Kidney (tissue), 14 donors: ENCODE data around the gene SLC4A8. TPM values are rescaled to one million over a fixed set of nuclear protein-coding genes. Genes with fewer than 3 reads are reported as not detected.
A peak's percentile ranks its signal among the peaks of the same experiment; 100 is the strongest.

Source experiments
- DNase-seq, 5 donors: peaks; one replicate each; pipeline ENCODE4 v3.0.0-alpha.2; 2013 to 2020
- FAIRE-seq: peaks from 2 replicates; lab custom pipeline; 2012; peaks lifted over from hg19 to GRCh38; lab: Jason Lieb, UNC
- H3K27ac ChIP-seq, 2 donors: one replicate each; pipeline ENCODE4 v1.7.0; 2013; ENCODE audit warnings: low read depth in 2 of 2, low read length in 2 of 2, inconsistent platforms in 1 of 2
- H3K27me3 ChIP-seq: one replicate; pipeline ENCODE4 v1.7.1; 2013; ENCODE audit warnings: low read length, inconsistent platforms; ENCODE audit not compliant: control insufficient read depth, insufficient read depth
- H3K36me3 ChIP-seq, 3 donors: one replicate each; pipeline versions ENCODE4 v1.7.0 to v1.7.1; 2013; ENCODE audit warnings: low read length in 3 of 3, control low read depth in 1 of 3, inconsistent platforms in 1 of 3; ENCODE audit not compliant: insufficient read depth in 3 of 3, control insufficient read depth in 2 of 3
- H3K4me1 ChIP-seq, 3 donors: one replicate each; pipeline versions ENCODE4 v1.7.0 to v1.7.1; 2013; ENCODE audit warnings: low read length in 3 of 3, inconsistent platforms in 1 of 3, low read depth in 1 of 3; ENCODE audit not compliant: control insufficient read depth in 2 of 3, insufficient read depth in 2 of 3
- H3K4me3 ChIP-seq, 3 donors: one replicate each; pipeline versions ENCODE4 v1.7.0 to v1.8.1; 2013; ENCODE audit warnings: low read length in 3 of 3, control low read depth in 1 of 3, inconsistent platforms in 1 of 3
- H3K9ac ChIP-seq, 3 donors: one replicate each; pipeline versions ENCODE4 v1.7.0 to v1.7.1; 2013; ENCODE audit warnings: low read length in 3 of 3, control low read depth in 1 of 3, inconsistent platforms in 1 of 3
- H3K9me3 ChIP-seq, 3 donors: one replicate each; pipeline versions ENCODE4 v1.7.0 to v1.7.1; 2013; ENCODE audit warnings: low read length in 3 of 3, control low read depth in 1 of 3, inconsistent platforms in 1 of 3; ENCODE audit not compliant: control insufficient read depth in 2 of 3, insufficient read depth in 1 of 3
- intact Hi-C: fragments of 100-400 bp; cut with DNase I; formaldehyde crosslinking; loops from one replicate; pipeline ENCODE4 v1.11.1; 2022
- polyA plus RNA-seq: library from polyadenylated mRNA; stranded (reverse); fragments of 350-450 nt; fragmentation: Illumina TruSeq; extraction: RNeasy Lipid Tissue Mini Kit (QIAGEN cat#74804); gene quantifications from one replicate; pipeline ENCODE4 v1.2.3, GENCODE V29; 2014; ENCODE audit warnings: low read depth, low replicate concordance; ENCODE audit not compliant: insufficient read depth
- total RNA-seq: library from RNA; stranded (reverse); fragmentation: NEBNext Ultra II Directional; extraction: Animal tissue kit (Norgen Biotek cat#: 25700); gene quantifications from one replicate; pipeline ENCODE4 v1.2.1, GENCODE V29; 2021
- TF ChIP-seq, protein P1 (sequence below): IDR thresholded peaks from 3 replicates; pipeline ENCODE4 v1.5.1; 2012; ENCODE audit warnings: mild to moderate bottlenecking, moderate library complexity, borderline replicate concordance; ENCODE audit not compliant: insufficient read depth; ENCODE audit errors: extremely low read depth
- donor health status: control.
- donor health status: control.
- donor health status: control.
- donor health status: control.
- donor health status: control.
- donor health status: DM: yes; HTN: yes; CAD: no.
- donor health status: Normal renal cell carcinoma (clear cell type).

SLC4A8 gene
- total and polyA plus RNA-seq, 2 donors from 2014 or later: 2.4 to 3.4 TPM

DNA sequence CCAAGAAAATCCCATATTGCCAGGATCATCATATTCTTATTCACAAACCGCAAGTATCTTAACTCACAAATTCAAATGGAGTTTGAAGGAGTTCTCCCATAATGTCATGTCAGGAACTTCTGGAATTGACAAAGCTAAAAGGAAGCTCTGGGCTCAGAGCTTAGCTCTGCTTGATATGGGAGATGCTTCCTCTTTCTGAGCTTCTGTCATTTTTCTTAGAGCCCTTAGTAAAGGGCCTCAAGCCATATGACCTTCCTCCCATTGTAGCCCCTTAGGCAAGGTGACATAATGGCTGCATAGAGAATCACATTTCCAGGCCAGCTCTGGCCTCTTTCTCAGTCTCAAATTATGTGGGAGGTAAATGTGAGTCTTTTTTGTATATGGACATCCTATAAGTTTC, 40.9 kb downstream of the SLC4A8 start:
- H3K4me1 ChIP-seq: no peaks in the 10 kb centered on the region
- H3K27ac ChIP-seq: no peak overlapping the region
- no peak overlapping the region for H3K9ac ChIP-seq
- no peaks in the 10 kb centered on the region for H3K9me3 ChIP-seq
- DNase-seq (no peak), FAIRE-seq (no peak)
- no peaks in the 10 kb centered on the region for H3K27me3 ChIP-seq
- H3K4me3 ChIP-seq: no peak overlapping the region
- TF ChIP-seq, protein P1, sequence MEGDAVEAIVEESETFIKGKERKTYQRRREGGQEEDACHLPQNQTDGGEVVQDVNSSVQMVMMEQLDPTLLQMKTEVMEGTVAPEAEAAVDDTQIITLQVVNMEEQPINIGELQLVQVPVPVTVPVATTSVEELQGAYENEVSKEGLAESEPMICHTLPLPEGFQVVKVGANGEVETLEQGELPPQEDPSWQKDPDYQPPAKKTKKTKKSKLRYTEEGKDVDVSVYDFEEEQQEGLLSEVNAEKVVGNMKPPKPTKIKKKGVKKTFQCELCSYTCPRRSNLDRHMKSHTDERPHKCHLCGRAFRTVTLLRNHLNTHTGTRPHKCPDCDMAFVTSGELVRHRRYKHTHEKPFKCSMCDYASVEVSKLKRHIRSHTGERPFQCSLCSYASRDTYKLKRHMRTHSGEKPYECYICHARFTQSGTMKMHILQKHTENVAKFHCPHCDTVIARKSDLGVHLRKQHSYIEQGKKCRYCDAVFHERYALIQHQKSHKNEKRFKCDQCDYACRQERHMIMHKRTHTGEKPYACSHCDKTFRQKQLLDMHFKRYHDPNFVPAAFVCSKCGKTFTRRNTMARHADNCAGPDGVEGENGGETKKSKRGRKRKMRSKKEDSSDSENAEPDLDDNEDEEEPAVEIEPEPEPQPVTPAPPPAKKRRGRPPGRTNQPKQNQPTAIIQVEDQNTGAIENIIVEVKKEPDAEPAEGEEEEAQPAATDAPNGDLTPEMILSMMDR: no peak
- H3K36me3 ChIP-seq: no peaks in the 10 kb centered on the region
- intact Hi-C loops: no loop called here

DNA sequence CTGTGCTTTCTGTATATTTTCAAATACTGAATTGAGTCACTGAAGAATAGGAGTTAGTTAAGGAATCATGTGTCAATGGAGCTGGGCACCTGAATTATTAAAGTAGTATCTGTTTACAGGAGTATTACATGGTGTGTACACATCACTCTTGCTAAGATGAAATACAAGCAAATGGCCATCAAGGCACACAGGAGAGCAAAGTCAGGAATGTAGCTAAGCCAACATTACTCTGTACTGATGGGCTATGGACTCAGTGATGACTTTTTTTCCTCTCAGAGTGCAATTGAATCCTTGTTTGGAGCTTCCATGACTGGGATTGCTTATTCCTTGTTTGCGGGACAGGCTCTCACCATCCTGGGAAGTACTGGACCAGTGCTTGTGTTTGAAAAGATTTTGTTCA, 45.5 kb downstream of the SLC4A8 start:
- Histone ChIP-seq H3K36me3 (no peaks in the 10 kb centered on the region), H3K4me3 (no peak overlapping the region), H3K27me3 (no peaks in the 10 kb centered on the region), H3K9me3 (no peaks in the 10 kb centered on the region), H3K4me1 (no peaks in the 10 kb centered on the region), H3K9ac (no peak overlapping the region), H3K27ac (no peak overlapping the region)
- TF ChIP-seq, protein P1: no peak
- FAIRE-seq (no peak), DNase-seq (no peak)
- intact Hi-C loops: no loop called here

DNA sequence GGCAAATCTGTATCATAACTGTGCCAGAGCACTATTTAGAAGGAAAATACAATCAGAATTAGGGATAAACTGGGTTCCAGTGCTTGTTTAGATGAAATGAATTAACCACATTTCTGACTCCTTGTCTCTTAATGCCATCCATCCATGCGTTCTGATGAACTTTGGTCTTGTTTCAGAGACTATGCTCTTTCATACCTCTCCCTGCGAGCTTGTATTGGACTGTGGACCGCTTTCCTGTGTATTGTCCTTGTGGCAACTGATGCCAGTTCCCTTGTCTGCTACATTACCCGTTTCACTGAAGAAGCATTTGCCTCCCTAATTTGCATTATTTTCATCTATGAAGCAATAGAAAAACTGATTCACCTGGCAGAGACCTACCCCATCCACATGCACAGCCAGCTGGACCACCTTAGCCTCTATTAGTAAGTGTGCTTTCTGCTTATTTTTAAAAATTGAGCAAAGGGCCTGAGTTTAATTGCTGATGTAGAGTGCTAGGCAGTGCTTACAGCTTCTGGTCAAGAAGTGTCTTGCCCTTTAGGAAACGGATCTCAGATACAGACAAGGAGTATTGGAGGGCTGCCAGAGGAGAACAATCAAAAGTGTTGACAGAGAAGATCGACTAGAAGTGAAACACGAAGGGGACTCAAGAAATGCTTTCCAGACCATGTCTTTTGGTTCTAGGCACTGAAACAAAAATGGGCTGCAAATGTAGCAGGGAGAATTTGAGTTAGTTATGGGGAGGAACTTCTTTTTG, 46.7 kb downstream of the SLC4A8 start:
- Histone ChIP-seq H3K9me3 (no peaks in the 10 kb centered on the region), H3K9ac (no peak overlapping the region), H3K27ac (no peak overlapping the region), H3K4me3 (no peak overlapping the region), H3K4me1 (no peaks in the 10 kb centered on the region), H3K27me3 (no peaks in the 10 kb centered on the region), H3K36me3 (no peaks in the 10 kb centered on the region)
- peak in 1 of 5 donors; percentile 10 for DNase-seq
- intact Hi-C loops: no loop called here
- TF ChIP-seq, protein P1: no peak
- no peak for FAIRE-seq
